GM18867 (cell line): ENCODE data around the gene CDK2.

ENCODE experiments used
- ATAC-seq: cut with Tn5 transposase; IDR thresholded peaks from one replicate; pipeline ENCODE4 v1.9.1; 2021; ENCODE audit warnings: mild to moderate bottlenecking, moderate library complexity; ENCODE audit not compliant: unreplicated experiment

The CDK2 gene

DNA sequence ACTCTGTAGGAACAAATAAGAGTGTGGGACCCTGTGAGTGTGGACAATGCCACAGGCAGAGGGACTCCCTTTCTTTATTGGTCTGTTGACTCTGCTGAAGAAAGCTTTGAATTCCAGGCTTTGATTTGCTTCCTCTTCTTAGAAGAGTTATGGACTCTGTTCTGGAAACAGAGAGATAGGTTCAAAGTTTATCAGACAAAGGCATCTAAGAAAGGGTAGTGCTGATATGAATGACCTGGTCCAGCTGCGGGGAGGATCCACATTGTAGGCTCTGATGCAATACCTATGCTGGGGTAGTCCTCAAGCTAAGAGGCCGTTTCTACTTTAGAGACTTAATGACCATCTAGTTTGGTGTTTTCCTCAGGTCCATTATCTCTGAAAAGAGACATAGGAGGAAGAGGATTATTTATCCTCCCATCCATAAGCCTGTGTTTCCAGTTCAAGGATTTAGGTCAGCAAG, 43.5 kb downstream of the CDK2 start:
- no peak for ATAC-seq

- ATAC-seq: no peak
Observed at GRCh38 chr12:56011509-56012090, 45.0 kb downstream of the CDK2 start.

DNA sequence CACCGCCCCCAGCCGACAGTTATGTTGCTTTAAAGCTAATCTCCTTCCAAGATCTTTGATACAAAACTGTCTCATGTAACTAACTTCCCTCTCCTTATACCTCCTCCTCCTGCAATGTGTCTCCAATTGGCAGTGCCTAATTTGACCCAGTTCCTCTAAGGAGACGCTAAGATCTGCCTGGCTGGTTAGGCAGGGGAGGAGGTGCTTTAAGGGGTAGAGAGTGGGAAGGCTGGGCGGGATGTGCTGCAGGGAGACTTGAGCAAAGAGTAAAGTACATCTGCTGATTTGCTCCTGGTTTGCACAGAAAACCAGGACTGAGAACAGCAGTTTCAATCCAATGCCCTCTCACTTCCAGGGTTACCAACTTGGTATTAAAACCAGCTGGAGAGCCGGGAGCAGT, 46.9 kb downstream of the CDK2 start:
- no peak for ATAC-seq

- no peak for ATAC-seq
Observed at GRCh38 chr12:56014205-56014604, 47.6 kb downstream of the CDK2 start.

DNA sequence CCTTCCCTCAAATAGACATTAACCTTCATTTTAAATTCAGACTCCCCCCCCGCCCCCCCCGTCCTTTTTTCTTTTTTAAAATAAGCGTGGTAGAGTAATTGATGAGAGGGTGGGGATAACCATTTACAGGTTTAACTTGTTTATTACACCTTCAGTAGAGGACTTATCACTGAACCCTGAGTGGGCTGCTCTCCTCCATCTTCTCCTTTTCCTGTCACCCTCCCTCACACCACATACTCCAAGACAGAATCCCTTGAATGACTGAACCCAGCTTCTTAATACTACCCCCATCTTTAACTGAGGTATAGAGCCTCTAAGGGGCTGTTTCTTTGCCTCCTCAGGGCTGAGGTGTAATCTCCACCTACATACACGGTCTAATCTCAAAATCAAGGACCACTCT, 50.6 kb downstream of the CDK2 start:
- no peak for ATAC-seq

DNA sequence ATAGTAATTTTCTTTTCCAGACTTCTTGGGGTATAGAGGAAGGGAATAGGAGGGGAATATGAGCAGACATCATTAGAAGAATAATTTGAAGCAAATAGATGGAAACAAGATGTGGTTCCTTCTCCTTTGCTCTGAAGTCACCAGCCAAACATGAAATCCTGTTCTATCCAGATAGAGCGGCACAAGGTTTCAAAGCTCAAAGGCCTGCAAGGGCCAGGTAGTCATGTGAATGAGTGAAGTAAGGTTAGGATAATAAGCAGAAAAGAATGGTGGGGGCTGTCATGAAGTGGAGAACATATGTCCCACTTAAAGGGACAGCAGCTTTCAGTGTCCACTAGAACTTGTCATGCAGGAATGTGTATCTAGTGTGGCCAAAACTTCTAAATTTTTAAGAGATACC, 51.7 kb downstream of the CDK2 start:
- ATAC-seq: no peak

DNA sequence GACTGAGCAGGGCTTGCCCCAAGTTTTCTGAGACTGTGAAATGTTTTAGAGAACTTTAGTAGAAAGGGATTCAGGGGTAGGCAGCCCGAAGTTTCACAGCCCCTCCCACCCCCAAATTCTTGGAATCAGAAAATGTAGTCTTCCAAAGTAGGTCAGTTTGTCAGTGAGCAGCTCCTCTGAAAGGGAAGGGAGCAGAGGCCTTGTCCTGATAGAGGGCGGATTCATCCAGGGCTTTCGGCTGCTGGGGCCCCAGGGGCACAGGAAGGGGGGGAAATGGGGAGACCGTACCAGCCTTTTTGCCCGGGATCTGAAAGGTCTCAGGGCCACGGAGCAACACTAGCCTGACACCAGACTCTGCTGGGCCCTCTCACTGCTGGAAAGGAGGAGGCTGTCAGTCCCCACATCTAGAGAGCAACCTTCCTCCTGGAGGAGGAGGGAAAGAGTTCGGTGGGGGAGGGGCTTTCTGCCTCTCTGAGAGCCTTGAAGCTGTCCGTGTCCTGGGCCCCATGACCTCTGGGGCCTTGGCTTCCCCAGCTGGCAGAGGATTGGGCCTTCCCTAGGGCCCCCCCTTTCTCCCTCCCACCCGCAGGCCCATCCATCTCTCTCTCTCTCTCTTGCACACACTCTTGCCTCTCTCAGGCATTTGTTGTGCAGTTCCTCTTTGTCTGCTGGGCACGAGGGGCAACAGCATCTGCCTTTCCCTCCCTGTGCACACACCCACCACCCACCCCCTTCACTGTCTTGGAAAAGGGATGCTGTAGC, 54.0 kb downstream of the CDK2 start, which contains the start of gene IKZF4:
TSS of gene IKZF4 (plus strand) at position 621 of the 762 bp plus-strand sequence. CDS start 451 bp downstream, outside the sequence.
- ATAC-seq: no peak

DNA sequence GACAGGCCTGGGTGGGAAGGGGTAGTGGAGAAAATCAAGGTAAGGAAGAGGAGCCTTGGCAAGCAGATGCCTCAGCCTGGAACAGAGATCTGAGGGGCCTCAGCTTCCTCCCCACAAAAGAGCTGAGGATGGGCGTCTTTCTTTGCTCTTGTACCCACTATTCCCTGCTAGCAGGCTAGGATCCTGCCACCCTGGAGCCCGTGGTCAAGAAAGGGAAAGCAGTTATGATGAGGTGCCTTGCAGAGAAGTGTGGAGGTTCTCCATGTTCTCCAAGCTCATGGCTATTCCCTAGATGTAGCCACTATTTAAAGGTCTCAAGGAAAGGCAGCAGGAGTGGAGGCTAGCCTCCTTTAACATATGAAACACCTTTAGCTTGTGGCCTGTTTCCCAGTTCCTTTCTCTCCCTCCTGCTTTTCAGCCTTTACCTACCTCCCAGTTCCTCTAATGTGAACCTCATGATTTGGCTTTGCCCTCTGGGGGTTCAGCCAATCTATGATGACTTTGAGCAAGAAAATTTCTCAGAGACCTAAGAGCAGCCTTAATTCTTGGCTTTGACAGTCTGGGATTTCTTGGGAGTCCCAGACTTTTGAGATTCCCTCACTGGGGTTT, 55.4 kb downstream of the CDK2 start:
- no peak for ATAC-seq
